Measurements from ENCODE around the gene ORAI2.
A peak's percentile ranks its signal among the peaks of the same experiment; 100 is the strongest.
"Not testable (repeated sequence)": the region's sequence is repeated elsewhere in the genome, so short reads cannot be mapped to it uniquely, and the experiment has no call there.

ORAI2 gene

GRCh38 chr7:102433219-102434038 is at the start of gene ORAI2:
Gene ORAI2 (plus strand): TSS chr7:102433575. CDS start chr7:102438957, 5,382 bp downstream.
- DNase-seq, result peak; percentile 95

DNA sequence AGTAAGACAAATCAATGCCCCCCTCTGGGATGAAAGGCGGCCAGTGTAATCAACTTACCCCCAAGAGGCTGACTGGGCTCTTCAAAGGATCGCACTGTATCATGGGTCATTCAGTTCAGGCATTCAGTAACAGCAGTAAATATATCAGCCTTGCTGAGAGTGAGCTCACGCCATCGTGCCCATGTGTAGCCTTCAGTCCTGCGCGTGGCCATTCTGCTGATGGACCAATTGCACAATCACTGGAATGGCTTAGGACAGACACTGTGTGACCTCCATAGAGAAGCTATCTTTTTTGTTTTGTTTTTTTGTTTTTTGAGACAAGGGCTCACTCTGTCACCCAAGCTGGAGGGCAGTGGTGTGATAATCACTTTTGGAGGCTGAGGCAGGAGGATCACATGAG is 46.3 kb upstream of the ORAI2 start:
- no peak for DNase-seq

DNA sequence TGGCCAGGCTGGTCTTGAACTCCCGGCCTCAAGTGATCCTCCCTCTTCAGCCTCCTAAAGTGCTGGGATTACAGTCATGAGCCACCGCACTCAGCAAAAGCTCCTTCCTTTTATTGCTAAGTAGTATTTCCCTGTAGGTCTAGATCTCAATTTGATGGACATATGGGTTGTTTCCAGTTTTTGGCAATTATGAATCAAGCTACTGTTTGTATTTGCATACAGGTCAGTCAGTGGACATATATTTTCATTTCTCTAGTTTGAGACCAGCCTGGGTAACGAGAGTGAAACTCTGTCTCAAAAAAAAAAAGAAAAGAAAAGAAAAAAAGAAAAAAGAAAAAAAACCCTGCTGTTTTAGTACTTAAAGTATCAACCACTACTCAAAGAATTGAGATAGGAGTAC is 43.6 kb upstream of the ORAI2 start:
- no peak for DNase-seq

GRCh38 chr7:102390697-102391484 is 42.5 kb upstream of the ORAI2 start:
- DNase-seq, result peak; percentile 86

DNA sequence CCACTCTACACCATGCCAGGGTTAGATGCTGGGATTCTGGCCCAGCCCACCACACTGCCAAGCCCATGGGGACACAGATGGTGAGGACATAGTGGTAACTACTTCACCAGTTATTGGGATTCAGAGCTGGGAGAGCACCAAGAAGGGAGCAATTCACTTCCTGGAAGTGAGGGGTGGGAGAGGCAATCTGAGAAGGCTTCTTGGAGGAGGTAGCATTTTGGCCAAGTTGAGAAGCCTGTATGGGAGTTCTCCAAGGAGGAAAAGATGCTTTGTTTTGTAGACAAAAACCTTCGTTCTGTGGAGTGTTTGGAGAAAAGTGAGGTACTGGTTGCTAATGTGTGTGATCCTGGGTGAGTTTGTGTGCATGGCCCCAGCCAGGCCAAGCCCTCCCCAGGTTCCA is 41.0 kb upstream of the ORAI2 start:
- no peak for DNase-seq

GRCh38 chr7:102393467-102393866 is 39.9 kb upstream of the ORAI2 start:
- DNase-seq, result no peak

DNA sequence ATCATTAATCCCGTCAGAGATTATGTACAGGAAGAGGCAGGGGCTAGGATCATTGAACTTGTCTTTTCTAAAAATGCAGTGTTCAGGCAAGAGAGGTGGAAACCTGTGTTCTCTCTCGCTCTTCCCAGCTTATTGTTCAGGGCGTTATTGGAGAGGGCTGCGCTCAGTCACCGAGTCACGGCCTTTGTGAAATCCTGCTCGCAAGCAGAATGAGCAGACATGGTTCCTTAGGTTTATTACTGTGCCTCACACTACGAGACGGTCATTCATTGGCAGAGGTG is 37.8 kb upstream of the ORAI2 start:
- DNase-seq, result no peak

DNA sequence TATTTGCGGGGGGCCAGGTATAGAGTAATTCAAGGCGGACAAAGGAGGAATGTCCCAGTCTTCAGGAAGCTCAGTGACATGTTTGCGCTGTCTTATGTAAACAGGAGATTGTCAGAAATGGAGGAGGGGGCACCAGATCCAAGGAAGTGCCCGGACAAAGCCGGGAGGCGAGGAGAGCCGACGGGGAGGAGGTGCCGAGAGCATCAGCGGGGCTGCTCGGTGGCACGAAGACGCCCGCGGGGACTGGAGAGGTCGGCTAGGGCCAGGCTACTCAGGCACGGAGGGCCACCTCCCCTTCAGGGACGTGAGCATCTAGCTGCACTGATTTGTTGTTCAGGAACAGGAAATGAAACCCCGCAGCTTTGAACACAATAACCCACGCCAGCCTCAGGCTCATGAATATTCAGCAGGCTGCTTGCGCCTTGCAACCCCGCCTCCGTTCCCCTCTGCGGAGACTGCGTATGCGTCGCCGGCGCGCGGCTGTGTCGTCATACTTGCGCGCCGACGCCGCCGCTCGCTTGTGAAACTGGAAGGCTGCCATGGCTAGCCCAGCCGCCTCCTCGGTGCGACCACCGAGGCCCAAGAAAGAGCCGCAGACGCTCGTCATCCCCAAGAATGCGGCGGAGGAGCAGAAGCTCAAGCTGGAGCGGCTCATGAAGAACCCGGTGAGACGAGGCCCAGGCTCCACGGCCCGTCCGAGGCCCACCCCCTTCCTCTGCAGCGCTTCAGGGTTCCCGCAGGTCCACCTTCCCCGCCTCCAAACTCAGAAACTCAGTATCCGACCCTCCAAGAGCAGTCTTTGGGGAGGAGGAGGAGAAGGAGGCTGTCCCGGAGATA is 37.3 kb upstream of the ORAI2 start, which contains the start of gene PRKRIP1:
Gene PRKRIP1 (plus strand): TSS at position 491 of the 837 bp plus-strand sequence. CDS start 49 bp downstream, at position 540.
- peak; percentile 98 for DNase-seq

DNA sequence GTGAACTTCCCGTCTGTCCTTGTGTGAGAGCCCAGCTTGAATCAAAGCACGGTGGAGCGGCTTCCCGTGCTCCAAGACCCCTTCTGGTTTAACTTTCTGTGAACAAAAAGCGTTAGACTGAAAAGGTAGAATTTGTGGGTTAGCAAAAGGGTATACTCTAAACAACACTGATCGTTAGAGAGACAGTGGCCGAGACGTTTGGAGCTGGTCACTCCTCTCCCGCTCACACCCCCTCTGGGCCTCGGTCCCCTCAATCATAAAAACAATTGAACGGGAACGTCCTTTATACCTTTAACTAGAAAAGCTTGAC is 36.7 kb upstream of the ORAI2 start:
- DNase-seq, result no peak

DNA sequence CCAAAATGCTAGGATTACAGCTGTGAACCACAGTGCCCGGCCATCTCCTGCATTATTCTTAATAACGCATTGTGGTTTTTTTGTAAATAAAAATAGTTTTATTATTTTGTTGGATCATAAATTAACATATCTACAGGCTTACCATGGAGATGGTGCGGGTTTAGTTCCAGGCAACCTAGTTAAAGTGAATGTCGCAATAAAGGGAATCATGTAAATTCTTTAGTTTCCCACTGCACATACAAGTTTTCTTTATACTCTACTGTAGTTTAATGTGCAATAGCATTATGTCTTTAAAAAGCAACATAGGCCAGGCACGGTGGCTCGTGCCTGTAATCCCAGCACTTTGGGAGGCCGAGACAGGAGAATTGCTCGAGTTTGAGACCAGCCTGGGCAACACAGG is 34.8 kb upstream of the ORAI2 start:
- DNase-seq, result no peak

DNA sequence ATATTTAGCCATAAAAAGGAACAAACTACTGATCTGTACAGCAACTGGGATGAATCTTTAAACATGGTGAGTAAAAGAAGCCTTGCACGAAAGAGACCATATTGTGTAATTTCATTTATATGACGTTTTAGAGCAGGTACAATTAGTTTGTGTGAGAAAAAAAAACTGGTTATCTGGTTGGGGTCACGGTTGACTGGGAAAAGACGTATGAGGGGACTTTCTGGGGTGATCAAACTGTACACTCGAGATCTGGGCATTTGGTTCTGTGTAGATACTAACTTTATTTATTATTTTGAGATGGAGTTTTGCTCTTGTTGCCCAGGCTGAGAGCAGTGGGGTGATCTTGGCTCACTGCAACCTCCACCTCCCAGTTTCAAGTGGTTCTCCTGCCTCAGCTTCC is 33.0 kb upstream of the ORAI2 start:
- no peak for DNase-seq

DNA sequence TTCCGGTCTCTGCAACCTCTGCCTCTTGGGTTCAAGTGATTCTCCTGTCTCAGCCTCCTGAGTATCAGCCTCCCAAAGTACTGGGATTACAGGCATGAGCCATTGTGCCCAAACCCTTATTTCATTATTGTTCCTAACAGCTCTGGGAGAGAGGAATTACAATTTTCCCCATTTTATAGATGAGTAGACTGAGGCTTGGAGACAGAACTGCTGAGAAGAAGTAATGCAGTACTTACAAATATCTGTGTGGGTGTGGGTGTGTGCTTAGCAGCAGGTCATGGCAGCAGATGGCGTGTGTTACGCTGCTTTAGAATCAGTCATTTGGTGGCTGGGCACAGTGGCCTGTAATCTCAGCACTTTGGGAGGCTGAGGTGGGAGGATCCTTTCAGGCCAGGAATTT is 29.8 kb upstream of the ORAI2 start:
- DNase-seq, result no peak

GRCh38 chr7:102404005-102404861 is 29.1 kb upstream of the ORAI2 start:
- DNase-seq, result peak; percentile 64

GRCh38 chr7:102404862-102405188 is 28.6 kb upstream of the ORAI2 start:
- DNase-seq, result not testable (repeated sequence)

- DNase-seq, result no peak
Measured at GRCh38 chr7:102407910-102408309, 25.5 kb upstream of the ORAI2 start.

DNA sequence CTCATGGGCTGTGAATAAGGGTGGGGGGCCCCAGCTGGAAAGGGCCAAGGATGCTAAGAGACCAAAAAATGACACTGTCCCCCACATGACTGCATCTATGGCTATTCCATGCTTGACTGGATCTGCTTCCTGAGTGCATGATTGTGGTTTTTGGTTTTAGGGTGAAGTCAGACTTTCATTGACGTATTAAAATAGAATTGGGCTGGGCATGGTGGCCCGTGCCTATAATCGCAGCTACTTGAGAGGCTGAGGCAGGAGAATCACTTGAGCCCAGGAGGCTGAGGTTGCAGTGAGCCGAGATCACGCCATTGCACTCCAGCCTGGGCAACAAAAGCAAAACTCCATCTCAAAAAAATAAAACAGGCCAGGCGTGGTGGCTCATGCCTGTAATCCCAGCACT is 24.8 kb upstream of the ORAI2 start:
- not testable (repeated sequence) for DNase-seq

GRCh38 chr7:102409340-102409739 is 24.0 kb upstream of the ORAI2 start:
- no peak for DNase-seq

DNA sequence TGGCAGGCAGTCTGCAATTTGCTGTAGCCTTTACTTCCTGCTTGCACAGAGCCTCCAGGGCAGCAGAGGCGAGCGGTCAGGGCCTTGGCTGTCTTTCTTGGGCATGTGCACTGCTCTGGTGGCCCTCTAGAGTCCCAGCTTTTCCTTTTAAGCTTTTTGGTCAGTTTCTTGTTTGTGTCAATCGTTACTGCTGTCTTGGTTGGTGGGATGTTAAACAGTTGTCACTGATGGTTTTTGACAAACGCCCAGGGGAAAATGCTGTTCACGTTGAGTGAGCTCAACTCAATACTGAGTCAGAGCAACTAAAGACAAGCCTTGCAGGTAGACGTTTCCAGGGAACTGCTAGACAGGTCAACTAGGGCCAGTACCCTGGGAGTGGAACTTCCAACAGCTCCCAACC is 23.3 kb upstream of the ORAI2 start:
- DNase-seq, result no peak

DNA sequence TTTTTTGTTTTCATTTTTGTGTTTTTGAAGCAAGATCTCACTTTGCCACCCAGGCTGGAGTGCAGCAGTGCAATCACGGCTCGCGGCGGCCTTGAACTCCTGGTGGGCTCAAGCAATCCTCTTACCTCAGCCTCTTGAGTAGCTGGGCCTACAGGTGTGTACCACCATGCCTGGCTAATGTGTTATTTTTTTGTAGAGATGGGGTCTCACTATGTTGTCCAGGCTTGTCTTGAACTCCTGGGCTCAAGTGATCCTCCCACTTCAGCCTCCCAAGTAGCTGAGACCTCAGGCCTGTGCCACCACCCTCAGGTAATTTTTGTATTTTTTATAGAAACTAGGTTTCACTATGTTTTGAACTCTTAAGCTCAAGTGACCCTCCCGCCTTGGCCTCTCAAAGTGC is 22.5 kb upstream of the ORAI2 start:
- DNase-seq, result no peak

DNA sequence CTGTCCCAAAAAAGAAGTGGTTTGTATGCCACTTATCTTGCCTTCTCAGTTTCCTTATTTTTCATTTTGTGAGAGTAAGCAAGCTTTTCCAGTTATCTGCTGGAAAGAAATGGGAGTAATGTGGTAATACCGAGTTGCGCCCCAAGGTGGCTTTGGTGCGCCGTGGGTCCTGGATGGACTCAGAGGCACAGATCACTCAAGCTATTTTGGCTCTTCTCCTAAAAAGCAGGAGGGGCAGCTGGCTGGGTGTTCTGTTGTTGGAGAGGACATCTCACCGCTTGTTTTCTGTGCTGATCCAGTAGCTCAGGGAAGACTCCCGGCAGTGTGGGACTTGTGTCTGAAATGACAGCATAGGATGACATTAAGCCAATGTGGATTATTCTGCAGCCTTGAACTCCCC is 20.8 kb upstream of the ORAI2 start:
- DNase-seq, result peak; percentile 28

- no peak for DNase-seq
Measured at GRCh38 chr7:102413091-102413490, 20.3 kb upstream of the ORAI2 start.

- DNase-seq, result no peak
Measured at GRCh38 chr7:102413611-102414010, 19.8 kb upstream of the ORAI2 start.
